ENCODE data around the gene PIAS4.

Gene PIAS4

GRCh38 chr19:4087787-4088679, 80.5 kb downstream of the PIAS4 start:
- no peak overlapping the region for H3K4me3 ChIP-seq (ENCODE audit: low read depth, low read length)
- no peak for DNase-seq (ENCODE audit: low read depth)
- TF ChIP-seq CTCF (conservative IDR thresholded peaks at IDR 0.05; ENCODE audit: low read depth, low read length): no peak

GRCh38 chr19:4088975-4089374, 81.4 kb downstream of the PIAS4 start:
- DNase-seq (ENCODE audit: low read depth): no peak
- no peak overlapping the region for H3K4me3 ChIP-seq (ENCODE audit: low read depth, low read length)
- TF ChIP-seq CTCF (conservative IDR thresholded peaks at IDR 0.05; ENCODE audit: low read depth, low read length): no peak

All from choroid plexus epithelial cell (primary cell).